ENCODE data around the gene BRCA2. TPM values are rescaled to one million over a fixed set of nuclear protein-coding genes. Genes with fewer than 3 reads are reported as not detected.

Gene BRCA2
- total RNA-seq, 4 donors from 2014 or later: 0.56 to 6.3 (median 0.82) TPM

DNA sequence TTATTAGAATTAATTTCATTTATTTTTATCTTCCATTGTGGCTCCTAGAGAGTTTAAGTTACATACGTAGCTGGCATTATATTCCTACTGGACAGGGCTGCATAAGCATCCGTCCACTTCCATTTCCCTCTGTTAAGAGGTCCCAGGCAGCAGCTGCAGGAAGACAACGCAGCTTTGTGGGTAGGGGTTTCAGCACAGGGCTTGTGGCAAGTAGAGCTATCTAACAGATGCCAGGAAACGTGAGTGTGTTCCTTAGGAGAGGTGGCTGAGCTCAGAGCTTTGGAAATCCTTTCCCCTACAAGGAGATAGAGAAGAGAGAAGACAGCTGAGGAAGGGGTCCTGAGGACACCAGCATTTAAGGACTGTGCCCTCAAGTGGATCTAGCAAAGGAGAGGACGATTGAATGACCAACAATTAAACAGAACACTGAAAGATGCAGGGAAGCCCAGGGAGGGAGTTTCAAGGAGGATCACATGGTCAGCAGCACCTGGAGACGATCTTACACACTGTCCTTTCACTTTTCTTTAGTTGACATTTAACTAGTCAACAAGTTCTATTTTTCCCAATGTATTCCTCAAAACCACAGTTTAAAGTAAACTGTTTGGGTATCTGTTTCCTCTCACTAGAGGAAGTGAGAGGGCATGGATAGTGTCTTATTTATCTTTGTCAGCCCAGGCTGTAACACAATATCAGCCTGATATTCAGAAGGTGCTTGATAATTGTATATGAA, 114.9 kb downstream of the BRCA2 start:
- intact Hi-C loops (cut with DNase I): no loop called here
- DNase-seq: no peak
- H3K4me1 ChIP-seq: peaks cover 0 to 18% of the 10 kb centered on the region in 2 donors
- H3K4me3 ChIP-seq (replicated peaks in 1 of 3): no peak overlapping the region
- H3K9me3 ChIP-seq: no peaks in the 10 kb centered on the region
- H3K27me3 ChIP-seq: no peaks in the 10 kb centered on the region
- H3K36me3 ChIP-seq: peaks cover 0 to 2% of the 10 kb centered on the region in 2 donors
- TF ChIP-seq POLR2A (IDR thresholded peaks at IDR 0.05): no peak
- TF ChIP-seq, protein P1, sequence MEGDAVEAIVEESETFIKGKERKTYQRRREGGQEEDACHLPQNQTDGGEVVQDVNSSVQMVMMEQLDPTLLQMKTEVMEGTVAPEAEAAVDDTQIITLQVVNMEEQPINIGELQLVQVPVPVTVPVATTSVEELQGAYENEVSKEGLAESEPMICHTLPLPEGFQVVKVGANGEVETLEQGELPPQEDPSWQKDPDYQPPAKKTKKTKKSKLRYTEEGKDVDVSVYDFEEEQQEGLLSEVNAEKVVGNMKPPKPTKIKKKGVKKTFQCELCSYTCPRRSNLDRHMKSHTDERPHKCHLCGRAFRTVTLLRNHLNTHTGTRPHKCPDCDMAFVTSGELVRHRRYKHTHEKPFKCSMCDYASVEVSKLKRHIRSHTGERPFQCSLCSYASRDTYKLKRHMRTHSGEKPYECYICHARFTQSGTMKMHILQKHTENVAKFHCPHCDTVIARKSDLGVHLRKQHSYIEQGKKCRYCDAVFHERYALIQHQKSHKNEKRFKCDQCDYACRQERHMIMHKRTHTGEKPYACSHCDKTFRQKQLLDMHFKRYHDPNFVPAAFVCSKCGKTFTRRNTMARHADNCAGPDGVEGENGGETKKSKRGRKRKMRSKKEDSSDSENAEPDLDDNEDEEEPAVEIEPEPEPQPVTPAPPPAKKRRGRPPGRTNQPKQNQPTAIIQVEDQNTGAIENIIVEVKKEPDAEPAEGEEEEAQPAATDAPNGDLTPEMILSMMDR (IDR thresholded peaks at IDR 0.05): no peak
- 80 to 86% methylated on average over 6 of the region's 6 CpGs for WGBS, 2 donors
- H3K27ac ChIP-seq: no peak overlapping the region

DNA sequence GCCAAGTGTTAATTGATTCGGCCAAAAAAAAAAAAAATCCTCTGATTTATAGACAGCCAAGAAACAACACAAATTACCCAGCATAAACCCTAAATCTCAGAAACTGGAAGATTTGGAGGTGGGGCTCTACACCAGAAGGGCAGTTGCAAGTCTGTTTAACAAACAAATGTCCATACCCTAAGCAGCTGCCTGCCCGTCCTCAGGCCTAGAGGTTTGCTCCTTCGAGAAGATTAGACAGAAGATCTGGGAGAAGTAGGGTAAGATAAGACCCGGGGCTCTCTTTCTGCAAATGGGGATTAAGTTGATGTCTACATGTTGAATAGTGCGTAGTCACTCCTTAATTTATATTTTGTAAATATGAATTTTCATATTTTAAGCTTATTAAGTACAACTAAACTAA, 116.1 kb downstream of the BRCA2 start:
- intact Hi-C loops (cut with DNase I): no loop called here
- peaks cover 0 to 11% of the 10 kb centered on the region in 2 donors for H3K4me1 ChIP-seq
- H3K4me3 ChIP-seq (replicated peaks in 1 of 3): no peak overlapping the region
- no peak for DNase-seq
- TF ChIP-seq, protein P1 (IDR thresholded peaks at IDR 0.05): no peak
- TF ChIP-seq POLR2A (IDR thresholded peaks at IDR 0.05): no peak
- no peak overlapping the region for H3K27ac ChIP-seq
- no peaks in the 10 kb centered on the region for H3K9me3 ChIP-seq
- peaks cover 0 to 6% of the 10 kb centered on the region in 2 donors for H3K36me3 ChIP-seq
- WGBS, 2 donors: 85 to 91% methylated on average over 5 of the region's 5 CpGs
- no peaks in the 10 kb centered on the region for H3K27me3 ChIP-seq

DNA sequence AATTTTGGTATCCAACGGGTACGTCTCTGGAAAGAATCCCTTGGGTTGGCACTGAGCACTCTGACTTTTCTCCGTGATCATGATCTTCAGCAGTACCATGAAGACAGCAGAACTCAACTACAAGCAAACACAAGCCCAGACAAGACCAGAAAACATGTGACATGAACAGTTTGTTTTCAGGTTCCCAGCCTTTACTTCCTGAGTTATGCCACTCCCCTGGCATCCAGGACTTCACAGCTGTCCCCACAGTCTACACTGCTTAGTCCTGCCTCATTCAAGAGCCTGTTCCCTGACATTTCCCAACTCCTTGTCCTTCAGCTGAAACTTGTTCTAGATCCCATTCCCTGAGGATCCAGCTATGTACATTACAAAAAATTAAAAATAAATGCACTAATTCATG, 117.5 kb downstream of the BRCA2 start:
- TF ChIP-seq POLR2A (IDR thresholded peaks at IDR 0.05): no peak
- TF ChIP-seq, protein P1 (IDR thresholded peaks at IDR 0.05): no peak
- H3K27me3 ChIP-seq: no peaks in the 10 kb centered on the region
- H3K36me3 ChIP-seq: peaks cover 0 to 6% of the 10 kb centered on the region in 2 donors
- no peak for DNase-seq
- WGBS, 2 donors: 95 to 98% methylated on average over 3 of the region's 3 CpGs
- H3K27ac ChIP-seq: no peak overlapping the region
- no peak overlapping the region for H3K4me3 ChIP-seq (replicated peaks in 1 of 3)
- intact Hi-C loops (cut with DNase I): no loop called here
- H3K4me1 ChIP-seq: peaks cover 0 to 9% of the 10 kb centered on the region in 2 donors
- no peaks in the 10 kb centered on the region for H3K9me3 ChIP-seq

DNA sequence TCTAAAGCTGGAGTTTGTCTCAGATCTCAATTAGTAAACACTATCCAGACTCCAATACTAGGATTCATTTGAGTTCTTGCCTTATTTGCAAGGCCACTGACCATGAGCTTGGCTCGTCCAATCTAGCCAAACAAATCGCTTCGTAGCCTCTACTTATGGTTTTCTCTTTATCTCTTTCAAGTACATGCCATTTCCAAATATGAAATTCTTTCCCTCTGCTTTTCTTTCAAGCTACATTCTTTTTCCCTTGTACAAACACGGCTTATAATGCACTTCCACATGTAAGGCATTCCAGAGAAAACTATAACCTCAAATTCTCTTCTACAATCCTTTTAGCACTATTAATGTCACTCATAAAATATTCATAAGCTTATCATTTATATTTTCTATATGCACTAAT, 123.6 kb downstream of the BRCA2 start:
- no peak for TF ChIP-seq POLR2A (IDR thresholded peaks at IDR 0.05)
- TF ChIP-seq, protein P1 (IDR thresholded peaks at IDR 0.05): no peak
- 94 to 96% methylated on average over 4 of the region's 4 CpGs for WGBS, 2 donors
- H3K27me3 ChIP-seq: no peaks in the 10 kb centered on the region
- H3K9me3 ChIP-seq: no peaks in the 10 kb centered on the region
- no peak overlapping the region for H3K27ac ChIP-seq
- H3K36me3 ChIP-seq: peaks cover 0 to 6% of the 10 kb centered on the region in 2 donors
- DNase-seq: no peak
- H3K4me3 ChIP-seq (replicated peaks in 1 of 3): no peak overlapping the region
- intact Hi-C loops (cut with DNase I): no loop called here
- no peaks in the 10 kb centered on the region for H3K4me1 ChIP-seq

DNA sequence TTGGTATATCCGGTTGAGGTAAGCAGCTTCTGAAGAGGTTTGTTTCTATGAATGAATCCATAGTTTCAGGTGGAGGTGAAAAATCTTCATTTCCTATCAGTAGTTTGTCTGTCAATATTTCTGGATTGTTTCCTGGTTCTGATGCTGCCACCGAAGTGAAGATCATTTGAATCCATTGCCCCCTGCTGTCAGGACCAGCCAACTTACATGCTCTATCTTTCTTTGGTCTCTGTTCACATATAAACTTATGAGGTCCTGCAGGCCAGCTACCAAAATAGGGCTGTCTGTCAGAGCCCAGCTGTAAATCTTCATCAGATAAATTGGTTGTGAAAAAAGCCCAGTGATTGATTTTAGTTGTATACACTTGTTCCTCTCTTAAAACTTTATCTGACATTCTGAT, 127.8 kb downstream of the BRCA2 start:
- TF ChIP-seq POLR2A (IDR thresholded peaks at IDR 0.05): no peak
- TF ChIP-seq, protein P1 (IDR thresholded peaks at IDR 0.05): peak in 1 of 6 experiments; percentile 25
- intact Hi-C loops (cut with DNase I): no loop called here
- Histone ChIP-seq H3K36me3 (no peaks in the 10 kb centered on the region), H3K9me3 (no peaks in the 10 kb centered on the region), H3K27me3 (no peaks in the 10 kb centered on the region), H3K4me1 (peaks cover 0 to 12% of the 10 kb centered on the region in 2 donors), H3K4me3 (replicated peaks in 1 of 3) (no peak overlapping the region), H3K27ac (no peak overlapping the region)
- WGBS, 2 donors: 60 to 62% methylated on average over 2 of the region's 2 CpGs
- no peak for DNase-seq

Measured in thyroid gland (tissue), 4 donors.